HG03196 (cell line): Measurements from ENCODE around the gene AP5B1.

ENCODE experiments used
- ATAC-seq: cut with Tn5 transposase; IDR thresholded peaks from one replicate; pipeline ENCODE4 v1.9.1; 2021; ENCODE audit not compliant: unreplicated experiment

AP5B1 gene

DNA sequence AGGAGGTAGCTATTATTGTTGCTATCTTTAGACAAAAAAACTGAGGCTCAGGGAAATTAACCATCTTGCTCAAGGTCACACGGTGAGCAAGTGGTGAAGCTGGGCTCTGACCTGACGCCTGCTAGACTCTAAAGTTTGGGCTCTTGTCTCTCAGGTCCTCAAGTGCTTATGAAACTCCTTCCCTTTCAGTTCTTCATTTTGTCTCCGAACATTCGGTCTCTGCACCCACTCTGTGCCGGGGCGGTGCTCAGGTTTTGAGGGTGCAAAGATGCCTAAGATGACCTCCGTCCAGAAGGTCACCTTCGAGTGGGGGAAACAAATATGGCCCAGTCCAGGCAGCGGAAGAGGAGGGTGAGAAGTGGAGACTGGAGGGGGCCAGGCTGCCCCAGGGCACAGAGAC, 22.1 kb upstream of the AP5B1 start:
- peak; percentile 79 for ATAC-seq

DNA sequence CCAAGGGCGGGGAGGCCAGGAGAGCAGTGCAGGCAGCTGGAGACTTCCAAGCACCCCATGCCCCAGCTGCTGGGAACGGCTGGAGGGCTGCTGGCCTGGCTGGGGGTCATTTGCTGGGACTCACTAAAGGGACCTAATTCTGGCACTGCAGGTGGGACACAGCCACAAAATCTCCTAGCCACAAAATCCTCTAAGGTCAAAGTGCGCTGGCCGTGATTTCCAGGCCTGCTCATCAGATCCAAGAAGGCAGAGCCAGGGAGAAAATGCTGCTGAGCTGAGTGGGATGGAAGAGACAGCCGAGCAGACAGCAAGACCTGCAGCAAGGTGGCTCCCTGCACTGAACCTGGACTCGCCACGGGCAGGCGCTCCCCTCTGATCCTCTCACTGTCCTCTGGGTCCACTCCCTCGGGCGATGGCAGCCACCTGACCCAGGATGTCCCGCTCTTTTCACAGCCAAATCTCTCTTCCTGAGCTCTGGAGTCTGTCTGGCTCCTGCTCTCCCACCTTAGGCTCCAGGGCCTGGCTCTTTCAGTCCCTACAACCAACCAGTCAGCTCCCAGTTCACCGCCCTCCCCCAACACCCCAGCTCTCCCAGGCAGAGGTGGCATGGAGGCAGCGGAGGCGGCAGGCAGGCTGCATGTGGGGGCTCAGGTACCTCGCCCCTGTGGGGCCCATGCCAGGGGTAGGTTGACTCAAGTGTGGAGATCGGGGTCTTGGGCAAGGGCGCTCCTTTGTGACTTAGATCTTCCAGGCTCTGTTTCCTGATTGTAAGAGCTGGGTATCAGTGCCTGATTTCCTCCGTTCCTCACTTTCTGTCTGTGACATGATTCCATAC, 20.6 kb upstream of the AP5B1 start:
- ATAC-seq: no peak

DNA sequence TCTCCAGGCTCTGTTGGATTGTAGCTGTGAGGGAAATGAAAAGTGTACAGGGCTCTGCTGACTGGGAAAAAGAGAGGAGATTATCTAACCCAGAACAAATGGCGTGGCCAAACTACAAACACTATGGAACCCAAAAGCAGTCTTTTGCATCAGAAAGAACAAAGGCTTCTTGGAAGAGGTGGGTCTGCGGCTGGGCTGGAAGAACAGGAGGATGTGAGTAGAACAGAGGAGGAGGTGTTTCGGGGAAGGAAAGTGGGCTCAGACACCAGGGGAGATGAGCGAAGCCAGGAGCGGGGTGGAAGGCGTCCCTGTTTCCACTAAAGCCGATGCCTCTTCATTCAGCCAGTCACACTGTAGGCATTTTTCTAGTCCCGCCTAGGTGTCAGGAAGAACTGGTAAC, 18.1 kb upstream of the AP5B1 start:
- ATAC-seq: no peak

DNA sequence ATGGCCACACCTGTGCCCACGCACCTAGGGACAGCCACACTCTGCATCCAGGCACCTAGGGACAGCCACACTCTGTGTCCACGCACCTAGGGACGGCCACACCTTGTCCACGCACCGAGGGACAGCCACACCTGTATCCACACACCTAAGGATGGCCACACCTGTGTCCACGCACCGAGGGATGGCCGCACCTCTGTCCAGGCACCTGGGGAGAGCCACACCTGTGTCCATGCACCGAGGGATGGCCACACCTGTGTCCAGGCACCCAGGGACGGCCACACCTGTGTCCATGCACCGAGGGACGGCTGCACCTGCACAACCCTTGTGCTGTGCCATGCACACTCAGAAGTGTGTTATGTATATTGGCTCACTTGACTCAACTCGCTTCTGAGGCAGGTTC, 16.9 kb upstream of the AP5B1 start:
- ATAC-seq: no peak

DNA sequence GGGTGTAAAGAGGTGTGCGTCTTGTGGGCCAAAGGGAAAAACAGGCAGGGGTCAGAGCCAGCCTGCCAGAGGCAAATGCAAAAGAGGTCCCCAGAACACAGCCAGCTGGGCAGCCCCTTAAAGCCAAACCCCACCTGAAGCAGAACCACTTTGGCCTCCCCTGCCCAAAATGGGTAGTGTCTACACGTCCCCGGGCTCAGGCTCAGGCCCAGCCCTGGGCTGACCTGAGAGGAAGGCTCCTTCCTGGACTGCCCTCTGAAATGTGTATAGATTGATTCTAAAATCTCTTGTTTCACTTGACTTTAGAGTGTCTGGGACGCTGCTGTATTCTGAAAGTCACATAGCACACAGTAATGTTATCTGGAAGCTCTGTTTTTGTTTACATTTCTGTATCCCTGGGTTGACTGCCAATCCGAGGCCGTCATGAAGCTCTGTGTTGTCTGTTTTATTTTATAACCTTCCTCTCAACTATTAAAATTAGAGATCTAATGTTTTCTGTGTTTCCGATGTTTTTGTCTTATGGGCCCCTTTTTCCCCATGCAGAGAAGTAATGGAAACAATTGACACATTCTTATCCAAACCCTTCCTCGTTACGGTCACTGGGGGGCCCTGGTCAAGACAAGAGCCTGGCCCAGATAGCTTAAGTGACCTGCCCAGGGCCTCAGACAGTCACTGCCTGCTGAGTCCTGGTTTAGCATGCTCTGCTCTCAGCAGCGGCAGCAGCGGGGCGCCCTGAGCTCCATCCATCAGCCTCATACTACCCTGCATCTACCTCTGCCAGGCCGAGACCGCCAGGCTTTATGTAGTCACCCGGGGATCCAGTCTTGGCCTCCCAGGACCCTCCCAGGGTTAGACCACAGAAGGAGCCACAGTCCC, 16.2 kb upstream of the AP5B1 start:
- ATAC-seq: no peak

DNA sequence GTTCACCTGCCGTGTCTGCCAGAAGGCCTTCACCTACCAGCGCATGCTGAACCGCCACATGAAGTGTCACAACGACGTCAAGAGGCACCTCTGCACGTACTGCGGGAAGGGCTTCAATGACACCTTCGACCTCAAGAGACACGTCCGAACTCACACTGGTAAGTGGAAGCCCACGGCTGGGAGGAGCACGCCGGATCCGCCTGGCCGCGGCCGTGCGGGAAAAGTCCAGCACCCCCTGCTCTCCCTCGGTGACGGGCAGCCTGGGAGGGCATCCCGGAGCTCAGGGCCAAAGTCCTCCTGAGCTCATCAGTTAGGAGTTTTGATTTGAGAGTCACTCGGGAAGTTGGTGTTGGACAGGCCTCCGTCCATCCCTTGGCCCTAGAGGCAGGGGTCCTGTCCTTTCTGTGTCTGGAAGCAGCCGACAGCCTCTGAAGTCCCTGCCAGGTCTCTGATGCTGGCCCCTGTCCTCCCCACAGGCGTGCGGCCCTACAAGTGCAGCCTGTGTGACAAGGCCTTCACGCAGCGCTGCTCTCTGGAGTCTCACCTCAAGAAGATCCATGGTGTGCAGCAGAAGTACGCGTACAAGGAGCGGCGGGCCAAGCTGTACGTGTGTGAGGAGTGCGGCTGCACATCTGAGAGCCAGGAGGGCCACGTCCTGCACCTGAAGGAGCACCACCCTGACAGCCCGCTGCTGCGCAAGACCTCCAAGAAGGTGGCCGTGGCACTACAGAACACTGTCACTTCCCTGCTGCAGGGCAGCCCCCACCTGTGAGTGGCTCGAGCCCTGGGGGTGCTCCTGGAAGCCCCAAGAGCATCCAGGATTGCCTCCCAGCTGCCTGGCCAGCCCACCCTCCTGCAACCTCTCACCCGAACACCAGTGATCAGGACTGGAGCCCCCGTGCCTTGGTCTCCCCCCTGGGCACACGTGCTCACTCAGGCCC, 14.1 kb upstream of the AP5B1 start:
- no peak for ATAC-seq

DNA sequence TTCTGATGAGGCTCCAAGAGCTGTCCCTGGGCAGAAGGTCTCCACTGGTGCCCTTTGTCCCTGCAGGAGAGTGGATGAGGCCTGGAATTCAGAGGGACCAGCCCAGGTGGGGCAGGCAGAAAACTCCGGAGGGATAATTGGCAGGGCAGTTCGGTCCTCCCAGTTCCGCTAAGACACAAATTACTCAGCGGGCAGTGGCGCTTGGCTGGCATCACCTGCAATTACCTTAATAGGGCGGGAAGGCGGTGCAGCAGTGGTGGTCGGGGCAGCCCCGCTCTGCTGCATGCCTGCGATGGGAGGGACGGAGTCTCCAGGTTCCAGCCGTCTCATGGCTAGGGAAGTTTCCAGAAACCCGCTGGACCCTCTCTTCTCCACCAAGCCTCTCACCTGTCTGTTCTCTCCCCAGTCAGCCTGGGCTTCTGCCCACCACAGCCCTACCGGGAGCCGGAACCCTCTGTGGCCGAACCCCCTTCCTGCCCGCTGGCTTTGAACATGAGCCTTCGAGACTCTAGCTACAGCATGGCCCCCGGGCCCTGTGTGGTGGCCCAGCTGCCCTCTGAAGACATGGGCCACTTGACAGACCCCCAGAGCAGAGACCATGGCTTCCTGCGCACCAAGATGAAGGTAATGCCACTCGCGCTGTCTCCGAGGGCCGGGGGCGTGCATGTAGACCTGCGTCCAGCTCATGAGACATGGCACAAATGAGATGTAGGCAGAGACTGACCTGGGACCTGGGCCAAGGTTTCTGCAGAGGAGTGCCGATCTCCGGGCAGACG, 13.0 kb upstream of the AP5B1 start:
- no peak for ATAC-seq

DNA sequence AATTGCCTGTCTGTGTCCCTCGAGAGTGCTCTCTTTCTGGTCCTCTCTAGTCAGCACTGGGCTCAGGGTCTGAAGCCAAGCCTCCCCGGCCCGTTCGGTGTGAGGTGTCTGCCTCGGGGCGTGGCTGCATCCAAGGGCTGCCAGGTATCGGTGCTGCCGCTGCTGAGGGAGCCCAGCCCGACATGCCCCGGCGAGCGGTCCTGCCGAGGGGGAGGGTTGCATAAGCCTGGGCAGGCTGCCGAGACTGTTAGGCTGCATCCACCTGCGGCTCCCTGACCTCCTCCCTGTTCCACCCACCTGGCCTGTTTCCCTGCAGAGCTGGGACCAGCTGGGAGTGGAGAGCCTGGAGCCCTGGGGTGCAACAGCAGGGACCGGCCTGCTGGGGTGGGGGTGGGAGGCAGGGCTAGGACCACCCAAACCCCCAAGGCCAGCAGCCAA, 12.4 kb upstream of the AP5B1 start:
- ATAC-seq: no peak

DNA sequence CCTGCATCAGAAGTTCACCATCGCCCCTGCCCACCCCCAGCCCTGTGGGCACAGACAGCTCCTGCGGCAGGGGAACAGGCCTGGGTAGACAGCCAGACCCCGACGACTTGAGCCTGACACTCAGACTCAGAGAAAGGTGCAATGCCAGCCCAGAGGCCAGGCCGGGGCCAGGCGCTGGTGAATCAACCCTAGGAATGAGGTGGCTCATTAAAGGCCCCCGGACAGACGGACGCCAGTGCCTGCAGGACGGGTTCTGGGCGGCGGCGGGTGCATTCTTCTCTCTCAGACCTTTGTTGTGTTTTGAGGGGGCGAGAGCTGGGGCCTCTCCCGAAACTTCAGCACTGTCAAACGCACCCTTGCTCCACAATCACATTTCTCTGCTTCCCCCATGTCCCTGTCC, 11.7 kb upstream of the AP5B1 start:
- no peak for ATAC-seq

DNA sequence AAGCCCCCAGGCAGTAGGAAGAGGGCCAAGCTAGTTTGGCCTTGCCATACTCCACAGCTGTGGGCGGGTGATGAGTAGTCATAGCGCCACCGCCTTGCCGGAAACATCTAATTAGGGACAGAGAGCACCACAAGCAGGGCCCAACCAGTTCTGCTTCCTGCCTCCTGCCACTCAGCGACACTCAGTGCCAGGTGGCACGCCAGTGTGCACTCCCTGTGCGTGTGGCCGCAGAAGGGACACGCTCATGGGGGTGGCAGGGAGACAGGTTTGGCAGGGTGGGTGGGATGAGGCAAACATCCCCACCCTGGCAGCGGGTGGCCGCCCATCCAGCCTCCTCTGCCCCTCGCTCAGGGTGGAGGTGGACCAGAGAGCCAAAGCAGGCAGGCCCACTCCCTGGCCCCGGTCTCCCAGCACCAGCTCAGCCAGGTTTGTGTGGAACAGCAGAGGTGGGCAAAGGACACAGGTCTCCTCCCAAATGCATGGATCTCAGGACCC, 11.0 kb upstream of the AP5B1 start:
- peak; percentile 79 for ATAC-seq

DNA sequence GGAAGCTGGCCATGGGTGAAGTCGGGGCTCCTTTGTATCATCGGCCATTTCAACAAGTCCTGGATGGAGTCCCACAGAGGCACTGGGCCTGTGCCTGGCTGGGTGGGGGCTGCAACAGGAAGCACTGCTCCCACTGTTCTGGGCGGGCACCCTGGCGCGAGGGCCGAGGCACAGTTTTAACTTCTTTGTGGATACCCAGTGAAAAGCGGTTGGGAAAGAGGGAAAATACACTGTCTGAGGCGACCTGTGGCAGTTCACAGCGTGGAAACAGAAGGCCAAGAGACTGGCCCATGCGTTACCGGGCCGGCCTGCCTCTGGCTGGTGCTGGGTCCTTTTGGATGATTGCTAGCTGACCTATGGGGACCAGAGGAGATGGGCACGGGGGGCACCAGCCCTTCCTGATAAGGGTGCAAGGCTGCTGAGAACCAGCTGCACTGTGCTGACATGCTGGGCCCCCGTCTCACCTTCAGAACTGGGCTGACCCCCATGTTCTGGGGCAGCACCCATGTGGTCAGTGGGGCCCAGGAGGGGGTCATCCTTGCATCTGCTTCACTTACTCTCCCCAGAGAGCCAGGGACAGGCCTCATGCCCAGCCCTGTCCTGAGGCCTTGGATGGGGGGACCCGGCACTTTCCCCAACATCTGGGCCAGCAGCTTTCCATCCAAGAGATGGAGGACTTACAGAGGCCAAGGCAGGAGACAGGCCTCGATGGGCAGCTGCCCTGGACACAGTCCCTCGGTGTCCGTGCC, 10.3 kb upstream of the AP5B1 start:
- no peak for ATAC-seq

DNA sequence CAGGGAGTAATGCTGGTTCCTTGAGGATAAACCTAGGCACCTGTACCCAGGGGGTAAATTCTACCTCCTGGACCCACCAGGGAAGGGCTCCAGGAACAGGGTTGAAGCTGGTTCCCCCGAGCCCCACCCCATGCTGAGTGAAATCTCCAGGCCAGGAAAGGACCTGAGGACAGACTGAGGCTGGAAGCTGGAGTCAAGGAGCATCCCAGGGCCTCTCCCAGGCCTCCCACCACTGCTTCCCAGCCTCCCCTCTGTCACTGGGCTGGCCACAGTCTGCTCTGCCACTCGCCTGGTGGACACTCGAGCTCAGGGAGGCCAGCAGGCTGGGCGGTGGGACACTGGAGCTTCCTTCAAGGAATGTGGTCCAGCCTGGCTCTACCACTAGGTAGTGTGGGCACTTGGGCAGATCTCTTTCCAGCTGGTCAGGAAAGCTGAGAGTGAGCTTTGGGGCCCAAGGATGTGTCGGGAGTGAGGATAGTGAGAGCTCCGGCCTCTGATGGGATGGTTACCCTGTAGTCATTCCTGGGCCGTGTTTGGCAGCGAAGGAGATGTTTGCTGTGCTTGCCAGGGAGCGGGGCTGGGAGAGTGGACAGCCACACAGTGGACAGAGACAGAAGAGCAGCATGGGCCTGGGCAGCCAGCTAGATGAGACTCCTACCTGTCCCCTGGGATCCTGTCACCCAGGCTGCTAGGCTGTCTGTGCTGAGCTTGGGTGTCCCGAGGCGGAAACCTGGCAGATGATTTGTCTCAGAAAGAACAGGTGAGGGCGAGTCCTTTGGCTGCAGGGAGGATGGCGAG, 9.5 kb upstream of the AP5B1 start:
- ATAC-seq: no peak

DNA sequence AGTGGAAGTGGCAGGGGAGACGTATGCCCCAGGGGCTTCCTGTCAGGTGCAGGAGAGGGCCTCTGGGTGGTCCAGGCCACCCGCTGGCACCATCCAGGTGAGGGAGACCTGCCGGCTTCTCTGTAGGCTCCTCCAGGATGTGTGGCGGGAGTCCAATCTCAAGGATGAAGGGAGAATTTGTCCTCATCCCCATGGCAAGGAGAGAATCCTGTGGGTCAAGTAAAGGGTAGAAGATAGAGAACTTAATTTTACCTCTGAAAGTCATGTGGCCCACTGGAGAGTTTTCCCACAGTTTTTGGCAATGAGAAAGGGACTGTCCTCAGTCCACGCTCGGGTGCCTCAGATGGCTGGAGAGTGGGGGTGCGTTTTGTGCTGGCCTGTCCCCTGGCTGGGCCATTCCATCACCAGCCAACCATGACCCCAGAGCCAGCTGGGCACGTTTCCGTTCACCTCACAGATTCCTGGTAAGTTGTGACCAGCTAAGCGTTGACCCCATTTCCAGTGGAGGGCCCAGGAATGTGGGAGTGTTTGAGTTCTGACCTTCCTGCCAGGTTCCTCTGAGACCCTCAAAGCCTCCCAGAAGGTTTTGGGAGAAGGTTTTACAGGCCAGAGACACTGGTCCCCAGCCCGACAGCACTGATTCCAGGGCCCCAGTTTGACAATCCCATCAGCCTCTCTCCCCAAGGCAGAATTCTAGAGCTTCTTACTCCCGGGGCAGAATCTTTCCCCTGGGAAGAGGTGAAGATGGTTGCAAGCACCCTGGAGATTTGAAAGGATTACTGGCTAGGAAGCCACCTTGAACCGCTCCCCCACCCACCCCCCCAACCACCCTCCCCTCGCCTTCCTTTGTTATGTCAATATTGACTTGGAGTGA, 8.7 kb upstream of the AP5B1 start:
- no peak for ATAC-seq

DNA sequence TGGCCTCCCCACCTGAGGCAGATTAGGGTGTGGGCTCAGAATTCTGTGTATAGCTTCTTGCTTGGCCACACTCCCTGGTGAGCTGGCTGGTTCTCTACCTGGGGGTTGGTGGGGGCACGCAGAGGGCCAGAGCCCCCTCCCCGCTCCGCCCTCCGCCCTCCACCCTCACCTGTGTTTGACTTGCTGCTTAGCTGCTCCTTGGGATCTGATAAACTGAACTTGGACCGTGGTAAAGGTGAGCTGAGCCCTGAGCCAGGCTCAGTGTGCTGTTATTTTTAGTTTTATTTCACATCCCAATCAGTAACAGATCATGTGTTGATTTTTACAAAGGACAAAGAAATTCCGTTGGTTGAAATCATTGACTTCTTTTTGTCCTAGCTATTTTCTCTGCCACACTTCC, 8.0 kb upstream of the AP5B1 start:
- ATAC-seq: no peak

DNA sequence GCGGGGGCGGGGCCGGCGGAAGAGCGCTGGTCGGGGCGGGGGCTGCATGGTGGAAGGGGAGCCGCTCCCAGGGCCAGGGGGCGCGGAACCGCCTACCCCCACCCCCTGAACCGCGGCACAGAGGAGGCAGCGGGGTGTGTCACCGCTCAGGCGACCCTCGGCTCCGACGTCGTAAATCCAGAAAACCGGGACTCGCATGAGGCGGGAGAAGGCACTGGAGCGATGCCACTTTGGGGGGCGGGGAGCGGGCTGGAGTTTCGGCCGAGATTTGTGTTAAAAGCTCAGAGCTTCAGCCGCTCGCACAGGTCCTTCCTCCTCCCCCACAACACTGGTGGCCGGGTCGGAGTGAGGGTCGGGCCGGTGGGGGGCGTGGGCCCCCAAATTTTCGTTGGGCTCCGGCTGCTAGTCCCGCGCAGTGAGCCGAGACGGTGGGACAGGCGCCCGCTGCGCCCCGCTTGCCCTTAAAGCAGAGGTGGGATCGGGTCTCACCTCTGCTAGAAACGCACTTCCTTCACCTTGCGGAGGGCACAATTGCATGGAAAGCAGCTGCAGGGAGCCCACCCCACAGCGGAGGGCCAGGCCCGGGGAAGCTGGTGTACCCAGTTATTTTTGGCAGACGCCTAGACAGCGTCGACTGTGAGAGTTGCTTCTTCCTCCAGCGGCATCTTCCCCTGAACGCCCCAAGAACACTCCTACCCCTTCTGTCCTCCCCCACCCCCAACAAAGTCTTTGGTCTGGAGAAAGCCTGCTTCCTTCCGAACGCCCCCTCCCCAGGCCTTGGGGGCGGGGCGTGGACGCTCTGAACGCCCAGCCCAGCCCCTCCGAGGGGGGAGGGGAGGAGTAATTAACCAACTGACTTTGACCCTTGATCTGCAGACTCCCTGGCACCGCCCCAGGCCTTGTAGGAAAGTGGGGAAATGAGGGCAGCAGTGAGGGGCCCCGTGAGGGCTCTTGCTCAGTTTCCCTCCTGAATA, 7.2 kb upstream of the AP5B1 start:
- ATAC-seq: no peak
